Neural cell (in vitro differentiated cells): ENCODE results near the gene C4B. TPM values are rescaled to one million over a fixed set of nuclear protein-coding genes. Genes with fewer than 3 reads are reported as not detected.

Experiments
- H2AFZ ChIP-seq: fragments of 200-600, 300-800 bp; sonication (generic), shearing (Covaris generic); 2 replicates; pipeline ENCODE4 v1.6.0; 2014; ENCODE audit warnings: low read depth, mild to moderate bottlenecking, antibody characterized with exemption, low read length, moderate library complexity
- H3F3A ChIP-seq: fragments of 200-600 bp; shearing (Covaris generic); 2 replicates; pipeline ENCODE4 v1.6.1; 2016; ENCODE audit warnings: mild to moderate bottlenecking, moderate library complexity, mixed read lengths, antibody characterized with exemption, low read length; ENCODE audit not compliant: insufficient read depth, poor library complexity, severe bottlenecking
- H3K27ac ChIP-seq: fragments of 200-600, 300-800 bp; sonication (generic), shearing (Covaris generic); 2 replicates; pipeline ENCODE4 v1.5.1; 2014; ENCODE audit warnings: mild to moderate bottlenecking, low read length, moderate library complexity
- H3K27me3 ChIP-seq: fragments of 300-800, 200-600 bp; sonication (generic), shearing (Covaris generic); 2 replicates; pipeline ENCODE4 v1.6.0; 2014; ENCODE audit warnings: mild to moderate bottlenecking, low read depth, low read length, moderate library complexity; ENCODE audit not compliant: insufficient read depth
- H3K36me3 ChIP-seq: fragments of 300-800, 200-600 bp; sonication (generic), shearing (Covaris generic); 2 replicates; pipeline ENCODE4 v1.5.1; 2014; ENCODE audit warnings: mild to moderate bottlenecking, antibody characterized with exemption, low read length, moderate library complexity; ENCODE audit not compliant: insufficient read depth
- H3K4me2 ChIP-seq: fragments of 300-800, 200-600 bp; sonication (generic), shearing (Covaris generic); 2 replicates; pipeline ENCODE4 v1.6.0; 2014; ENCODE audit warnings: mild to moderate bottlenecking, low read length
- H3K4me3 ChIP-seq: fragments of 300-800, 200-600 bp; sonication (generic), shearing (Covaris generic); 2 replicates; pipeline ENCODE4 v1.5.1; 2014; ENCODE audit warnings: mild to moderate bottlenecking, low read length, moderate library complexity
- H3K79me2 ChIP-seq: fragments of 200-600 bp; shearing (Covaris generic); replicated peaks from 2 replicates; pipeline ENCODE4 v1.6.0; 2014; ENCODE audit warnings: mild to moderate bottlenecking, low read length, moderate library complexity; ENCODE audit not compliant: insufficient read depth
- H3K9ac ChIP-seq: fragments of 300-800, 200-600 bp; sonication (generic), shearing (Covaris generic); 2 replicates; pipeline ENCODE4 v1.6.1; 2016; ENCODE audit warnings: mild to moderate bottlenecking, low read length, mixed read lengths
- H3K9me2 ChIP-seq: fragments of 200-600 bp; shearing (Covaris generic); 2 replicates; pipeline ENCODE4 v1.6.1; 2016; ENCODE audit warnings: mild to moderate bottlenecking, low read length, mixed read lengths; ENCODE audit not compliant: insufficient read depth
- H3K9me3 ChIP-seq: fragments of 200-600, 300-800 bp; sonication (generic), shearing (Covaris generic); 2 replicates; pipeline ENCODE4 v1.6.1; 2016; ENCODE audit warnings: mild to moderate bottlenecking, mixed run types, low read length, moderate library complexity, mixed read lengths
- H4K20me1 ChIP-seq: fragments of 200-600 bp; shearing (Covaris generic); 2 replicates; pipeline ENCODE4 v1.6.1; 2016; ENCODE audit warnings: mild to moderate bottlenecking, mixed run types; ENCODE audit not compliant: insufficient read depth
- EP300 ChIP-seq: fragments of 450-650 bp; conservative IDR thresholded peaks from 2 replicates; pipeline ENCODE4 v1.6.1; 2014; ENCODE audit warnings: antibody characterized with exemption, mild to moderate bottlenecking, moderate library complexity; ENCODE audit not compliant: poor library complexity, severe bottlenecking
- EZH2 ChIP-seq: fragments of 200-600, 300-800 bp; shearing (Covaris generic), sonication (generic); IDR thresholded peaks from 2 replicates; pipeline ENCODE4 v1.6.1; 2014; ENCODE audit warnings: antibody characterized with exemption, low read length, borderline replicate concordance, mild to moderate bottlenecking; ENCODE audit not compliant: insufficient read depth, poor library complexity, severe bottlenecking
- MXI1 ChIP-seq: fragments of 450-650 bp; conservative IDR thresholded peaks from 2 replicates; pipeline ENCODE4 v1.6.1; 2014; ENCODE audit warnings: antibody characterized with exemption, mild to moderate bottlenecking; ENCODE audit not compliant: poor library complexity, severe bottlenecking
- POLR2AphosphoS5 ChIP-seq: IDR thresholded peaks from 2 replicates; pipeline ENCODE4 v1.6.1; 2012
- RAD21 ChIP-seq: fragments of 450-650 bp; conservative IDR thresholded peaks from 2 replicates; pipeline ENCODE4 v1.6.1; 2014; ENCODE audit warnings: antibody characterized with exemption, mild to moderate bottlenecking, moderate library complexity
- SMC3 ChIP-seq: fragments of 450-650 bp; conservative IDR thresholded peaks from 2 replicates; pipeline ENCODE4 v1.6.1; 2014; ENCODE audit warnings: antibody characterized with exemption, mild to moderate bottlenecking, moderate library complexity; ENCODE audit not compliant: poor library complexity
- TAF1 ChIP-seq: IDR thresholded peaks from 2 replicates; pipeline ENCODE4 v1.6.1; 2012; ENCODE audit warnings: low read depth
- polyA plus RNA-seq: library from polyadenylated mRNA; depleted of rRNA; stranded (reverse); fragments of >200 nt; gene quantifications from 2 replicates; pipeline ENCODE4 v1.2.3, GENCODE V29; 2014
- TF ChIP-seq, protein P1 (sequence below): fragments of 450-650 bp; IDR thresholded peaks from 2 replicates; pipeline ENCODE4 v1.5.1; 2014; ENCODE audit warnings: antibody characterized with exemption, mild to moderate bottlenecking, moderate library complexity; ENCODE audit not compliant: poor library complexity, severe bottlenecking
- TF ChIP-seq, protein P2 (sequence below): IDR thresholded peaks from 2 replicates; pipeline ENCODE4 v1.6.1; 2012; ENCODE audit warnings: borderline replicate concordance

The C4B gene
- polyA plus RNA-seq, 1 donor from 2014 or later: 4.6 TPM

DNA sequence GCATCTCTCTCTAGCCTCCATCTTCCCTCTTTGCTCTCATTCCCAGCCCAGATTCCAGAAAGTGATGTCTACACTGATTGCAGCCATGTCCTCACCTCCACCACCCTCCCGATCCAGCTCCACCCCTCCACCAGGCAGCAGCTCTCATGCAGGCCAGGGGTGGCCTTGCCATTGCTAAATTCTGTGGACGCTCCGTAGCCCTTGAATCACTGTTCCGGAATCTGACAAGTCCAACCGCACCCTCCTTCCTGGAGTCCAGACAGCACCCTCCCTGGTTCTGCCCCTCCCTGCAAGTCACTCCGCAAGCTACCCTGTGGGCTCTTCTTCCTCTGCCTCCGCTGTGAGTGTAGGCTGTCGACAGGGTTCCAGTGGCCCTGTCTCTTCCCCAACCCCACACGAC lies 68.3 kb downstream of the C4B start:
- H3K27ac ChIP-seq: no peak overlapping the region
- H3K9me3 ChIP-seq: no peaks in the 10 kb centered on the region
- no peaks in the 10 kb centered on the region for H4K20me1 ChIP-seq
- no peak overlapping the region for H3K9ac ChIP-seq
- H2AFZ ChIP-seq: no peak overlapping the region
- H3K36me3 ChIP-seq: no peaks in the 10 kb centered on the region
- no peaks in the 10 kb centered on the region for H3K9me2 ChIP-seq
- no peaks in the 10 kb centered on the region for H3K27me3 ChIP-seq
- H3K79me2 ChIP-seq: no peaks in the 10 kb centered on the region
- TF ChIP-seq MXI1 (no peak), POLR2AphosphoS5 (no peak), EP300 (no peak), EZH2 (no peak), SMC3 (no peak), TAF1 (no peak), RAD21 (no peak)
- TF ChIP-seq, protein P1, sequence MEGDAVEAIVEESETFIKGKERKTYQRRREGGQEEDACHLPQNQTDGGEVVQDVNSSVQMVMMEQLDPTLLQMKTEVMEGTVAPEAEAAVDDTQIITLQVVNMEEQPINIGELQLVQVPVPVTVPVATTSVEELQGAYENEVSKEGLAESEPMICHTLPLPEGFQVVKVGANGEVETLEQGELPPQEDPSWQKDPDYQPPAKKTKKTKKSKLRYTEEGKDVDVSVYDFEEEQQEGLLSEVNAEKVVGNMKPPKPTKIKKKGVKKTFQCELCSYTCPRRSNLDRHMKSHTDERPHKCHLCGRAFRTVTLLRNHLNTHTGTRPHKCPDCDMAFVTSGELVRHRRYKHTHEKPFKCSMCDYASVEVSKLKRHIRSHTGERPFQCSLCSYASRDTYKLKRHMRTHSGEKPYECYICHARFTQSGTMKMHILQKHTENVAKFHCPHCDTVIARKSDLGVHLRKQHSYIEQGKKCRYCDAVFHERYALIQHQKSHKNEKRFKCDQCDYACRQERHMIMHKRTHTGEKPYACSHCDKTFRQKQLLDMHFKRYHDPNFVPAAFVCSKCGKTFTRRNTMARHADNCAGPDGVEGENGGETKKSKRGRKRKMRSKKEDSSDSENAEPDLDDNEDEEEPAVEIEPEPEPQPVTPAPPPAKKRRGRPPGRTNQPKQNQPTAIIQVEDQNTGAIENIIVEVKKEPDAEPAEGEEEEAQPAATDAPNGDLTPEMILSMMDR: no peak
- TF ChIP-seq, protein P2, sequence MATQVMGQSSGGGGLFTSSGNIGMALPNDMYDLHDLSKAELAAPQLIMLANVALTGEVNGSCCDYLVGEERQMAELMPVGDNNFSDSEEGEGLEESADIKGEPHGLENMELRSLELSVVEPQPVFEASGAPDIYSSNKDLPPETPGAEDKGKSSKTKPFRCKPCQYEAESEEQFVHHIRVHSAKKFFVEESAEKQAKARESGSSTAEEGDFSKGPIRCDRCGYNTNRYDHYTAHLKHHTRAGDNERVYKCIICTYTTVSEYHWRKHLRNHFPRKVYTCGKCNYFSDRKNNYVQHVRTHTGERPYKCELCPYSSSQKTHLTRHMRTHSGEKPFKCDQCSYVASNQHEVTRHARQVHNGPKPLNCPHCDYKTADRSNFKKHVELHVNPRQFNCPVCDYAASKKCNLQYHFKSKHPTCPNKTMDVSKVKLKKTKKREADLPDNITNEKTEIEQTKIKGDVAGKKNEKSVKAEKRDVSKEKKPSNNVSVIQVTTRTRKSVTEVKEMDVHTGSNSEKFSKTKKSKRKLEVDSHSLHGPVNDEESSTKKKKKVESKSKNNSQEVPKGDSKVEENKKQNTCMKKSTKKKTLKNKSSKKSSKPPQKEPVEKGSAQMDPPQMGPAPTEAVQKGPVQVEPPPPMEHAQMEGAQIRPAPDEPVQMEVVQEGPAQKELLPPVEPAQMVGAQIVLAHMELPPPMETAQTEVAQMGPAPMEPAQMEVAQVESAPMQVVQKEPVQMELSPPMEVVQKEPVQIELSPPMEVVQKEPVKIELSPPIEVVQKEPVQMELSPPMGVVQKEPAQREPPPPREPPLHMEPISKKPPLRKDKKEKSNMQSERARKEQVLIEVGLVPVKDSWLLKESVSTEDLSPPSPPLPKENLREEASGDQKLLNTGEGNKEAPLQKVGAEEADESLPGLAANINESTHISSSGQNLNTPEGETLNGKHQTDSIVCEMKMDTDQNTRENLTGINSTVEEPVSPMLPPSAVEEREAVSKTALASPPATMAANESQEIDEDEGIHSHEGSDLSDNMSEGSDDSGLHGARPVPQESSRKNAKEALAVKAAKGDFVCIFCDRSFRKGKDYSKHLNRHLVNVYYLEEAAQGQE: no peak
- no peak overlapping the region for H3K4me2 ChIP-seq
- no peaks in the 10 kb centered on the region for H3F3A ChIP-seq
- H3K4me3 ChIP-seq: no peak overlapping the region

DNA sequence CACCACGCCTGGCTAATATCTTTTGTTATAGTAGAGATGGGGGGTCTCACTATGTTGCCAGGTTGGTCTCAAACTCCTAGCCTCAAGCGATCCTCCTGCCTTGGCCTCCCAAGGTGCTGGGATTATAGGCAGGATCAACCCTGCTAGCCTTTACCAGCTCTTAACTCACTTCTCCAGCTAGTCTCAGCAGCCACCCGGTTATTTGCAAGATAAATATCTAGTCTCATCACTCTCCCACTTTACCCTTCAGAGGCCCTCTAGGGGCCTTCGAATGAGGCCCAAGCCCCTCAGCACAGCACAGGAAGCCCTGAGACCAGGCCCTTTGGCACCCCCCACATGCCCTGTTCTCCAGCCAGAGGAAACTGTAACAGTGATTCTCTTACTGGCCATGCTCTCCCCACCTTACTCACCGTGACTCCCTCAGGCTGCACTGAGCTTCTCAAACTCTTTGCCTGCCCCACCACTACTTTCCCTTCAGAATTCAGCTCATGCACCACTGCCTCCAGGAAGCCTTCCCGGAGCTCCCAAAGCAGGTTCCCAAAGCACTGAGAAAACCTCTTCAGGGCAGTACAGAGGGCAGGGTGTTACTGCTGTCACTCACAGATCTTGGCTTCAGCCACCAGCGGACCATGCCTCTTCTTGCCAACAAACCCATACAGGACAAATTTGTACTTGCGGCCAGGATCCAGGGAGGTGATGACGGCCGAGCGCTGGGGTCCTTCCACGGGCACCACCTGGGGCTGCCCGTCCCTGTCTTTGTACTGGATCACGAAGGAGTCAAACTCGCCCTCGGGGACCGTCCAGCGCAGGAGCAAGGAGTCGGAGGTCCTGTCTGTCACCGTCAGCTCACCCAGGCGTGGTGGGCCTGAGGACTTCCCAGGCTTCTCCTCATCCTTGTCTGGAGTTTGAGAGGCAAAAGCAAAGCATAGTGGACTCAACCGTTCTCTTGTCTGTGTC lies 69.5 kb downstream of the C4B start:
- Histone ChIP-seq H3K9me3 (no peaks in the 10 kb centered on the region), H3F3A (no peaks in the 10 kb centered on the region), H2AFZ (no peak overlapping the region), H3K4me3 (no peak overlapping the region), H3K79me2 (no peaks in the 10 kb centered on the region), H3K9ac (no peak overlapping the region), H3K27me3 (no peaks in the 10 kb centered on the region), H3K27ac (no peak overlapping the region), H3K9me2 (no peaks in the 10 kb centered on the region), H3K4me2 (no peak overlapping the region), H3K36me3 (no peaks in the 10 kb centered on the region), H4K20me1 (no peaks in the 10 kb centered on the region)
- no peak for TF ChIP-seq MXI1
- TF ChIP-seq TAF1: no peak
- TF ChIP-seq EZH2: no peak
- no peak for TF ChIP-seq EP300
- no peak for TF ChIP-seq SMC3
- TF ChIP-seq RAD21: no peak
- TF ChIP-seq, protein P1: no peak
- TF ChIP-seq POLR2AphosphoS5: no peak
- TF ChIP-seq, protein P2: no peak
